ENCODE data around the gene GPR35. TPM values are rescaled to one million over a fixed set of nuclear protein-coding genes. Genes with fewer than 3 reads are reported as not detected.

The GPR35 gene
- polyA plus RNA-seq, 3 donors = 30.6 to 37.8 (median 36.3) TPM

- H3K4me1 ChIP-seq (ENCODE audit: control insufficient read depth in 1 of 2, insufficient read depth in 2 of 2, low read length in 2 of 2) = peaks cover 28 to 34% of the 10 kb centered on the region in 2 donors
- H3K36me3 ChIP-seq (replicated peaks in 1 of 2; ENCODE audit: control insufficient read depth in 1 of 2, insufficient read depth in 2 of 2, low read length in 2 of 2) = no peaks in the 10 kb centered on the region
- no peak overlapping the region for H3K4me3 ChIP-seq (replicated peaks in 1 of 3; ENCODE audit: low read depth in 2 of 3, low read length in 3 of 3)
- peaks cover 7% of the 10 kb centered on the region for H3K4me1 Mint-ChIP-seq
- no peaks in the 10 kb centered on the region for H3K9me3 ChIP-seq (replicated peaks in 1 of 2; ENCODE audit: control insufficient read depth in 1 of 2, insufficient read depth in 1 of 2, low read length in 2 of 2)
- peaks cover 0 to 5% of the 10 kb centered on the region in 2 donors for H3K36me3 Mint-ChIP-seq
- no peak overlapping the region for H3K27ac ChIP-seq (ENCODE audit: low read depth in 1 of 2, low read length in 2 of 2)
- H3K9me3 Mint-ChIP-seq = peaks cover 0 to 8% (median 4%) of the 10 kb centered on the region in 7 donors
- H4K20me1 ChIP-seq (ENCODE audit: insufficient read depth, low read length) = no peaks in the 10 kb centered on the region
- no peak overlapping the region for H2AFZ ChIP-seq (ENCODE audit: insufficient read depth, low read depth, low read length, poor library complexity, severe bottlenecking)
- H3K27me3 Mint-ChIP-seq (ENCODE audit: low read depth in 3 of 3) = no peaks in the 10 kb centered on the region
- H3K27me3 ChIP-seq (ENCODE audit: control insufficient read depth in 2 of 2, insufficient read depth in 2 of 2, low read length in 2 of 2) = no peaks in the 10 kb centered on the region
- no peak overlapping the region for H3K27ac Mint-ChIP-seq
- H3K4me2 ChIP-seq (replicated peaks; ENCODE audit: extremely low read depth, low read length, poor library complexity, severe bottlenecking) = no peak overlapping the region
- no peak overlapping the region for H3K9ac ChIP-seq (ENCODE audit: insufficient read depth, low read length, poor library complexity, severe bottlenecking)
- H3K79me2 ChIP-seq (ENCODE audit: insufficient read depth, low read length) = no peaks in the 10 kb centered on the region
- no peak for TF ChIP-seq CTCF (IDR thresholded peaks at IDR 0.05)
- over 99% methylated on average over 9 of the region's 9 CpGs for WGBS (ENCODE audit: insufficient coverage)
- intact Hi-C loops (cut with micrococcal nuclease) = no loop called here
- DNase-seq = no peak
- H3K4me3 Mint-ChIP-seq = no peak overlapping the region
These were observed 10.9 kb upstream of the GPR35 start for GRCh38 chr2:240614391-240614790.

DNA sequence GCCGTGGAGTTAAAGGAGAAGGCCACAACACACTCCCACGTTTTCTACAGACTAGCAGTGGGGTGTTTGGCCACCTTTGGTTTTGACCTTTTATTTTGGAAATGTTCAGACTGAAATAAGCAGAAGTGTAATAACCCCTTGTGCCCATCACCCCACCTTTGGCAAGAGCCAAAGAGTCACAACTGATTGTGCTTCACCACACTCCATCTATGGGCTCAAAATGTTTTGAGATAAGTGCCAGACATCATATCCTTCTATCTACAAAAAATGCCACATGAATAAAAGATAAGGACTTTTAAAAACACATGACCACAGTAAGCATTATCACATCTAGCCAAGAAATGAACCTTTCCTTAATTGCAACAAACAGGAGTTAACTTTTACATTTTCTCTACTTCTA is 9.9 kb upstream of the GPR35 start:
- Histone ChIP-seq H3K9ac (ENCODE audit: insufficient read depth, low read length, poor library complexity, severe bottlenecking) (no peak overlapping the region), H4K20me1 (ENCODE audit: insufficient read depth, low read length) (no peaks in the 10 kb centered on the region), H2AFZ (ENCODE audit: insufficient read depth, low read depth, low read length, poor library complexity, severe bottlenecking) (no peak overlapping the region), H3K27me3 (ENCODE audit: control insufficient read depth in 2 of 2, insufficient read depth in 2 of 2, low read length in 2 of 2) (no peaks in the 10 kb centered on the region), H3K79me2 (ENCODE audit: insufficient read depth, low read length) (no peaks in the 10 kb centered on the region), H3K36me3 (replicated peaks in 1 of 2; ENCODE audit: control insufficient read depth in 1 of 2, insufficient read depth in 2 of 2, low read length in 2 of 2) (no peaks in the 10 kb centered on the region), H3K27ac (ENCODE audit: low read depth in 1 of 2, low read length in 2 of 2) (no peak overlapping the region), H3K4me2 (replicated peaks; ENCODE audit: extremely low read depth, low read length, poor library complexity, severe bottlenecking) (no peak overlapping the region), H3K9me3 (replicated peaks in 1 of 2; ENCODE audit: control insufficient read depth in 1 of 2, insufficient read depth in 1 of 2, low read length in 2 of 2) (no peaks in the 10 kb centered on the region), H3K4me1 (ENCODE audit: control insufficient read depth in 1 of 2, insufficient read depth in 2 of 2, low read length in 2 of 2) (peaks cover 38 to 44% of the 10 kb centered on the region in 2 donors), H3K4me3 (replicated peaks in 1 of 3; ENCODE audit: low read depth in 2 of 3, low read length in 3 of 3) (no peak overlapping the region)
- H3K9me3 Mint-ChIP-seq = peaks cover 0 to 8% (median 4%) of the 10 kb centered on the region in 7 donors
- H3K27ac Mint-ChIP-seq = no peak overlapping the region
- no peak for DNase-seq
- no peaks in the 10 kb centered on the region for H3K27me3 Mint-ChIP-seq (ENCODE audit: low read depth in 3 of 3)
- H3K36me3 Mint-ChIP-seq = peaks cover 0 to 5% of the 10 kb centered on the region in 2 donors
- intact Hi-C loops (cut with micrococcal nuclease) = no loop called here
- no peak for TF ChIP-seq CTCF (IDR thresholded peaks at IDR 0.05)
- H3K4me1 Mint-ChIP-seq = peaks cover 15% of the 10 kb centered on the region
- no peak overlapping the region for H3K4me3 Mint-ChIP-seq
- no CpG with 5 or more reads among the region's 2 CpGs for WGBS (ENCODE audit: insufficient coverage)

All from CD14-positive monocyte (primary cell).